ENCODE results near the gene ABCC3.
A peak's percentile ranks its signal among the peaks of the same experiment; 100 is the strongest.
"Not testable (repeated sequence)": the region's sequence is repeated elsewhere in the genome, so short reads cannot be mapped to it uniquely, and the experiment has no call there.

ABCC3 gene

DNA sequence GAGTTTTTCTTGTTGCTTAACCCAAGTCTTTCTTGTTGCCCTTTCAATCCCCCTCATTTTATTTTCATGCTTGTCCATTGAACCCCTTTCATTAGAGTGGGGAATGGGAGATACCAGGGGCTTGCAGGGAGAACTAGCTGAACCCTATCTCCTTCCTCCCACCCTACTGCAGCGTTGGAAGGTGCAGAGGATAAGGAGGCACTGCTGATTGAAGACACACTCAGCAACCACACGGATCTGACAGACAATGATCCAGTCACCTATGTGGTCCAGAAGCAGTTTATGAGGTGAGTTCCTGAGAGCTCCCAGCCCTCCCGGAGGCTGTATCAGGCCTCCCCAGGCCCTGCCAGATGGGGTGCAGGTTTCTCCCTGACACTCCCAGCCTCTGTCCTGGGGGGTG, 40.5 kb downstream of the ABCC3 start:
- in situ Hi-C loops (cut with HindIII; ENCODE audit: low pct_unique_long_range_greater_than_20kb, low sequenced_read_pairs): no loop called here
- TF ChIP-seq JUND (IDR thresholded peaks at IDR 0.05; ENCODE audit: low read depth): no peak
- no peak for DNase-seq (ENCODE audit: low read depth in 1 of 2, low spot score in 1 of 2)

DNA sequence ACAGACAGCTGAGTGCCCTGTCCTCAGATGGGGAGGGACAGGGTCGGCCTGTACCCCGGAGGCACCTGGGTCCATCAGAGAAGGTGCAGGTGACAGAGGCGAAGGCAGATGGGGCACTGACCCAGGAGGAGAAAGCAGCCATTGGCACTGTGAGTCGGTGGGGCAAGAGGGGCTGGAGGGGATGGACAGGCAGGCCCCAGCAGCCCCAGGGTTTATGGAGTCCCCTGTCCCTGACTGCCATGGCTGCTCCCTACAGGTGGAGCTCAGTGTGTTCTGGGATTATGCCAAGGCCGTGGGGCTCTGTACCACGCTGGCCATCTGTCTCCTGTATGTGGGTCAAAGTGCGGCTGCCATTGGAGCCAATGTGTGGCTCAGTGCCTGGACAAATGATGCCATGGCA, 40.9 kb downstream of the ABCC3 start:
- TF ChIP-seq JUND (IDR thresholded peaks at IDR 0.05; ENCODE audit: low read depth): no peak
- no peak for DNase-seq (ENCODE audit: low read depth in 1 of 2, low spot score in 1 of 2)
- in situ Hi-C loops (cut with HindIII; ENCODE audit: low pct_unique_long_range_greater_than_20kb, low sequenced_read_pairs): no loop called here

DNA sequence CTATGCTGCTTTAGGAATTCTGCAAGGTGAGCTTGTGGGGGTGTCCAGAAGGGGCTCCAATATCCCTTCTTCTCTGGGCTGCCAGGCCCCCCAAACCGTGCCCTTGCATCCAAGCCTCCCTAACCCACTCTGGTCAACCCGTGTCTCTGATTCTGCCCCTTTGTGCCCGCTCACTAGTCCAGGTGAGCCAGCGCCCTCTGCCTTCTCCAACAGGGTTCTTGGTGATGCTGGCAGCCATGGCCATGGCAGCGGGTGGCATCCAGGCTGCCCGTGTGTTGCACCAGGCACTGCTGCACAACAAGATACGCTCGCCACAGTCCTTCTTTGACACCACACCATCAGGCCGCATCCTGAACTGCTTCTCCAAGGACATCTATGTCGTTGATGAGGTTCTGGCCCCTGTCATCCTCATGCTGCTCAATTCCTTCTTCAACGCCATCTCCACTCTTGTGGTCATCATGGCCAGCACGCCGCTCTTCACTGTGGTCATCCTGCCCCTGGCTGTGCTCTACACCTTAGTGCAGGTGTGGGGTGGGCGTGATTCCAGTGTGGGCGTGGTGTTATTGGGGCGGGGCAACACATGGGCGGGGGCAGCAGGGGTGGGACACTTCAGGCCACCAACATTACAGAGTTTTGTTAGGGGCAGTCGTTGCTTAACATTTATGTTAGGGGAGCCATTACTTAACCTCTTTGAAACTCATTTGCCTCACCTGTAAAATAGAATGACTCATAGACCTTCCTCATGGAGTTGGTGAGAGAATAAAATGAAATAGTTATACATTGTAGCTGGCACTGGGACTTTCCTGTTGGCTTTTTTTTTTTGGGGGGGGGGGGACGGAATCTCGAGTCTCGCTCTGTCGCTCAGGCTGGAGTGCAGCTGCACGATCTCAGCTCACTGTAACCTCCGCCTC, 41.6 kb downstream of the ABCC3 start:
- no peak for DNase-seq (ENCODE audit: low read depth in 1 of 2, low spot score in 1 of 2)
- in situ Hi-C loops (cut with HindIII; ENCODE audit: low pct_unique_long_range_greater_than_20kb, low sequenced_read_pairs): no loop called here
- TF ChIP-seq JUND (IDR thresholded peaks at IDR 0.05; ENCODE audit: low read depth): no peak

DNA sequence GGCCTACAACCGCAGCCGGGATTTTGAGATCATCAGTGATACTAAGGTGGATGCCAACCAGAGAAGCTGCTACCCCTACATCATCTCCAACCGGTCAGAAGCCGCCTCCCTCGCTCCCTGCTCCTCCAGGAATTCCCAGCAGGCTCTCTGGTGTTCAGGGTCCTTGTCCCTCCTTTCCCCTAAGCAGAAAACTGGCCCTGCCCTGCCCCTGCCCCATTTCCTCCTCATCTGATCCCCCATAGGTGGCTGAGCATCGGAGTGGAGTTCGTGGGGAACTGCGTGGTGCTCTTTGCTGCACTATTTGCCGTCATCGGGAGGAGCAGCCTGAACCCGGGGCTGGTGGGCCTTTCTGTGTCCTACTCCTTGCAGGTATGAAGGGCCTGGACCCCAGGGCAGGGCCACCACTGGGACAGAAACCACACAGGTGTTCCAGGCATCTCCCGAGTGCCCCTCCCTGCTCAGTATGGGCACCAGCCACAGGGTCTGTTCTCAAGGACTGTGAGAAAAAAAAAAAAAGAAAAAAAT, 43.2 kb downstream of the ABCC3 start:
- in situ Hi-C loops (cut with HindIII; ENCODE audit: low pct_unique_long_range_greater_than_20kb, low sequenced_read_pairs): no loop called here
- no peak for TF ChIP-seq JUND (IDR thresholded peaks at IDR 0.05; ENCODE audit: low read depth)
- DNase-seq (ENCODE audit: low read depth in 1 of 2, low spot score in 1 of 2): no peak

DNA sequence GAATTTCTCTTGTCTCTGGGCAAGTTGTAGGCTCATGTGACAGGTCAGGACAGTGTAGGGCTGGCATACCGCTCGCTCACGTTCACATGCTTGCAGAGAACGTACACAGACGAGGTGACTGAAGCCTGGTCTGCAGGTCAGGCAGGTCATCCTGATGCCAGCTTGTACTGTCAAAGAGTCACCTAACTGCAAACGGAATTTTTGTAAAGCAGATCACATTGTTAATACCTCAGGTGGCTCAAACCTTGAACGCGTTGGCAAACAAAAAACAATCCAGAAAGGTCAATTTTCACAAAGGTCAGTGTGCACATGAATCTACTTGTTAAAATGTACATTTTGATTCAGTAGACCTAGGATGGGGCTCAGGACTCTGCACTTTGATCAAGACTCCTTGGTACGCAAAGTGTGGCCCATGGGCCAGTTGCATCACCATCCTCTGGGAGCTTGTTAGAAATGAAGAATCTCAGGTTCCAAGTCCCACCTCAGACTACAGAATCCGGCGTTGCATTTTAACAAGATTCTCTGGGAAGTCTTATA, 44.4 kb downstream of the ABCC3 start:
- no peak for TF ChIP-seq JUND (IDR thresholded peaks at IDR 0.05; ENCODE audit: low read depth)
- DNase-seq (ENCODE audit: low read depth in 1 of 2, low spot score in 1 of 2): no peak
- in situ Hi-C loops (cut with HindIII; ENCODE audit: low pct_unique_long_range_greater_than_20kb, low sequenced_read_pairs): no loop called here

DNA sequence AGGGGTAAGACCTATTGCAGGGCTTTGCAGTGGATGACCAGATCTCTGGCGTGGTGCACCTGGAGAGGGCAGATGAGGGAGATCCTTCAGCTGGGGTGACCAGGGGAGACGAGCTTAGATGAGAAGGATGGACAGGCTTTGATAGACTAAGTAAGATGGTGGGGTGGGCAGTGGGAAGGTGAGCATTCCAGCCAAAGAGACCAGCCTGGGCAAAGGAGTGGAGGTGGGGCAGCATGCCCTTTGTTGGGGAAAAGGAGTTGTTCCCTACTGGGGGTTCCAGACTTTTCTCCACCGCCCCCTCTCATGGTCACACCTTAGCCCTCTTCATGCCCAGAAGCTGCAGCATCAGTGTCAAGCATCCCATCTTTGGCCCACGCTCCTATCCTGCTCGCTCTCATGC, 45.4 kb downstream of the ABCC3 start:
- TF ChIP-seq JUND (IDR thresholded peaks at IDR 0.05; ENCODE audit: low read depth): no peak
- DNase-seq (ENCODE audit: low read depth in 1 of 2, low spot score in 1 of 2): no peak
- in situ Hi-C loops (cut with HindIII; ENCODE audit: low pct_unique_long_range_greater_than_20kb, low sequenced_read_pairs): no loop called here

DNA sequence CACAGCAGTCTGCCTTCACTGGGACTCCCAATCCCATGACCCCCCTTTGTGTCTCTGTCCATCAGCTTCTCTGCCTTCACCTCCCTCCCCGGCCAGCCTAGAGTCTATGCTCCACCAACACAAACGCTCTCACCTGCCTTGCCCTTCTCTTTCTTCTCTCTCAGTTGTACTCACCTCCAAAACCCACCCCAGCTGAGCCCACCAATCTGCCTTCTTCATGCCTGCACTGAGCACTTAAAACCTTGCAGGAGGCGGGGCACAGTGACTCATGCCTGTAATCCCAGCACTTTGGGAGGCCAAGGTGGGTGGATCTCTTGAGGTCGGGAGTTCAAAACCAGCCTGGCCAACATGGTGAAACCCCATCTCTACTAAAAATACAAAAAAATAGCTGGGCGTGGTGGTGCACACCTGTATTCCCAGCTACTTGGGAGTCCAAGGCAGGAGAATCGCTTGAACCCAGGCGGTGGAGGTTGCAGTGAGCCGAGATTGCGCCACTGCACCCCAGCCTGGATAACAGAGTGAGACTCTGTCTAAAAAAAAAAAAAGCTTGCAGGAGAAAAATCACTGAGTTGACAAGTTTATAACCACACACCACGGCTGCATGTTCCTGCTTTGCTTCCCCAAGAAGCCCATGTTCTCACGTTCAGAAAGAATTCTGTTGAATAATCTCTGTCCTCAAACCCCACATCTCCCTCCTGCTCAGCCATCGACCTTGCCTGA, 46.0 kb downstream of the ABCC3 start:
- in situ Hi-C loops (cut with HindIII; ENCODE audit: low pct_unique_long_range_greater_than_20kb, low sequenced_read_pairs); DNase-seq (ENCODE audit: low read depth in 1 of 2, low spot score in 1 of 2): not testable (repeated sequence)

DNA sequence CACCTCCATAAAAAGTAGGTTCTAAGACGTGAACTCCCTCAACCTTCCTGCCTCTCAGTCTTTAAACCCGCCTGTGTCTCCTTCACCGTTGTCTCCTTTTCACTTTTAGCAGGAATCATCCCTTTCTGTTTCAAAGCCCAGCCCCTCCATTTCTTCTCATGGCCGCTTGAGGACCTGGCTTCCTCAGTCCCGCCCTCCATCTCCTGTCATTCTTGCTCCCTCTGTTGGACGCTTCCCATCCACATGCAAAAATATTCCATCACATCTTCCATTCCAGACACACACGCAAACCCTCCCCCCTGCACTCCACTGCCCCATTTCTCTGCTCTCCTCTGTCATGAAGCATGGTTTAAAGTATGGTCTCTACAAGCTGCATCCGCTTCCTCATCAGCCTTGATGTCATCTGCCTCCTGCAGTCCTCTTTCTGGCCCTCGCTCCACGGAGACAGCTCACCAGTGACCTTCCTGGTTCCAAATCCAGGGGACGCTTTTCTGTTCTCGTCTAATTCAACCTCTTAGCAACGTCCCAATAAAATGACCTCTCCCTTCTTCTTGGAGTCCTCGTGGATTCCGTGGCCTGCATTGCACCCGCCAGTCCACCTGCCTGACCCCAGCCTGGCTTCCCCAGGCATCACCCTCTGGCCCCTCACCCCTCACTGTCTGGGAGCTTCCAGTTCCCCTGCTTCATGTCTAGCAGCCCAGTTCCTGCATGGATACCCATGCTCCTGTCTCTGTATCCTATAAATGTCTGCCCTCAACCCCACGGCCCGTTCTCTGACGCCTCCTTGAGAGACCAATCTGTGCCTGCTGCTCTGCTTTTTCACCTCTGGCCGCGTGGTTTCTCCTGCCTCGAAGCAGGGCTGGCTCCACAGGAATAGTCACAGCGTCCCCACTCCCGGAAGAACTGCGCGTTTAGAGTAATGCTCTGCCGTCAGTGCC, 46.9 kb downstream of the ABCC3 start:
- in situ Hi-C loops (cut with HindIII; ENCODE audit: low pct_unique_long_range_greater_than_20kb, low sequenced_read_pairs): no loop called here
- TF ChIP-seq JUND (IDR thresholded peaks at IDR 0.05; ENCODE audit: low read depth): no peak
- peak; percentile 81 to 88 for DNase-seq (ENCODE audit: low read depth in 1 of 2, low spot score in 1 of 2)

DNA sequence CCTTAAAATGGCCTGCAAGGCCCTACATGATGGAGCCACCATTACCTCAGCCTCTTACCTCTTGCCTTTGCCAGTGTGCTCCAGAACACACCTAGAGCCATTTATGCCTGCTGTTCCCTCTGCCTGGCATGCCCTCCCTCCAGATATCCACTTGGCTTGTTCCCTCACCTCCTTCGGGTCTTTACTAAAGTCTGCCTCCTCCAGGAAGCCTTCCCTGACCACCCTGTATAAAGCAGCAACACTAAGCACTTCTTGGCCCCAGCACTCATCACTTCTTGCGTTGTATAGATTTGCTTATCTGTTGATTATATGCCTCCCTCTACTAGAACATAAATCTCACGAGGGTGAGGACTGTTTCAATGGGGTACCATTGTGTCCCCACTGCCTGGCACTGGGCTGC, 47.8 kb downstream of the ABCC3 start:
- no peak for DNase-seq (ENCODE audit: low read depth in 1 of 2, low spot score in 1 of 2)
- TF ChIP-seq JUND (IDR thresholded peaks at IDR 0.05; ENCODE audit: low read depth): no peak
- in situ Hi-C loops (cut with HindIII; ENCODE audit: low pct_unique_long_range_greater_than_20kb, low sequenced_read_pairs): no loop called here

DNA sequence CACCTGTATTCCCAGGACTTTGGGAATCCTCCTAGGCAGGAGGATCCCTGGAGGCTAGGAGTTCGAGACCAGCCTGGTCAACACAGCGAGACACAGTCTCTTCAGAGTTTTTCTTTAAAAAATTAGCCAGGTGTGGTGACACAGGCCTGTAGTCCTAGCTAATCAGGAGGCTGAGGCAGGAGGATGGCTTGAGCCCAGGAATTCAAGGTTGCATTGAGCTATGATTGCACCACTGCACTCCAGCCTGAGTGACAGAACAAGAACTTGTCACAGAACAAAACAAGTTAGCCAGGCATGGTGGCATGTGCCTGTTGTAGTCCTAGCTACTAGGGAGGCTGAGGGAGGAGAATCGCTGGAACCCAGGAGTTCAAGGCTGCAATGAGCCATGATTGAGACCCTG, 48.3 kb downstream of the ABCC3 start:
- no peak for DNase-seq (ENCODE audit: low read depth in 1 of 2, low spot score in 1 of 2)
- in situ Hi-C loops (cut with HindIII; ENCODE audit: low pct_unique_long_range_greater_than_20kb, low sequenced_read_pairs): no loop called here
- TF ChIP-seq JUND (IDR thresholded peaks at IDR 0.05; ENCODE audit: low read depth): no peak

DNA sequence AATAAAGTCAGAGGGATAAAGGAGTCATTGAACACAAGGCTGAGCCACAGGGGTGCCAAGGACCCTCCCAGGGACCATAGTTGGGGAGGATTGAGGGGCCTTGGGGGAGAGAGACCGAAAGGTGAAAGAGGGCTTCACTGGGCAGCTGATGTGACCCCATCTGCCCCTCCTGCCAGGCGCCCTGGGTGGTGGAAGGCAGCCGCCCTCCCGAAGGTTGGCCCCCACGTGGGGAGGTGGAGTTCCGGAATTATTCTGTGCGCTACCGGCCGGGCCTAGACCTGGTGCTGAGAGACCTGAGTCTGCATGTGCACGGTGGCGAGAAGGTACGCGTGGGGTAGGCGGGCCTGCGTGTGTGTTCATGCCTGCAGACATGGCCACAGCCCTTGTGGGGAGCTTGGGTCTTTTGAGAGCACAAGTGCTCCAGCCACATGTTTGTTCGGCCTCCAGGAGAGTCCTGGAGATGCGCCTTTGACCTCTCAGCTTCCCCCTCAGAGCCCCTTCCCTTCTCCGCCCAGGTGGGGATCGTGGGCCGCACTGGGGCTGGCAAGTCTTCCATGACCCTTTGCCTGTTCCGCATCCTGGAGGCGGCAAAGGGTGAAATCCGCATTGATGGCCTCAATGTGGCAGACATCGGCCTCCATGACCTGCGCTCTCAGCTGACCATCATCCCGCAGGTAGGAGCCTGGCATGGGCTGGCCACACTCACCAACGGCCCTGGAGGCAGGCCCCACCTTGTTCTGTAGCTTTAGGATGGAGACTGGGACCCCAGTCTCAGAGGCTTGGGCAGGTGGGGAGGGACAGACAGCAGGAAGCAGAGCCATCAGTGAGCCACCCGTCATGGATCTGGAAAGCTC, 49.0 kb downstream of the ABCC3 start:
- in situ Hi-C loops (cut with HindIII; ENCODE audit: low pct_unique_long_range_greater_than_20kb, low sequenced_read_pairs): no loop called here
- DNase-seq (ENCODE audit: low read depth in 1 of 2, low spot score in 1 of 2): no peak
- no peak for TF ChIP-seq JUND (IDR thresholded peaks at IDR 0.05; ENCODE audit: low read depth)
